ENCODE data around the gene PROSER3.

PROSER3 gene

DNA sequence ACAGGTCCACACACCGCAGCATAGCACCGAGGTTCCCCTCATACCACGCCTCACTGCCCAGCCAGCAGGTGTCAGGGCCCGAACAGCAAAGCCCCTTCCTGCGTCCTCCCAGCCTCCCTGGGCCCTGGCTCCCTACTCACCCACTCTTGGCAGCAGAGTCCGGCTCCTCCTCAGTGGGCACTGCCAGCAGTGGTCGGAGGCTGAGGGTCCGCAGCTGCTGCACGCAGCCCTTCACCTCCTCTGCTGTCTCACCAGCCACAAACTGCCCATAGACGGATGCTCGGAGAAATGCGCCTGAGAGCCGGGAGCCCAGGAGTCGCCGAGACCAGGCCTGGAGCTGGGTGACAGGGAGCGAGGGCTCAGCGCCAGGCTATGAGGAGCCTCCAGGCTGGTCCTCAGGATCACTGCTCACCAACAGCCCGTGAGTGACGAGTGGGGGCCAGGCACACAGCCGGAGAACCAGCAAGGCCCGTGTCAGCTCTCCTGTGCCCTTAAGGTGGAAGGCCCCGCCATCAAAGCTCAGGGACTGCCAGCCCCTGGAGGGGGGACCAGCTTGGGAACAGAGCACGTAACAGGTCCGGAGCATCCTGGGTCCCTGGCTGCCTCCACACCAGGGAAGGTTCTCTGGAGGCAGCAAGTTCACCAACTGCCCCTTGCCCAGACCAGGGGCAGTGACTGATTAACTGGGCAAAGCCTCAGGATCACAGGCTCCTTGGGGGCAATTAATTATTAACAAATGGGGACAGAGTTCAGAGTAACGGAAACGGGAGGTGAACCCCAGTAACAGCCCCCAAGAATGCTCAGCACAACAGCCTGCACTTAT, 54.5 kb downstream of the PROSER3 start, which contains the start of gene PRODH2:
Gene PRODH2 (minus strand): TSS at position 626 of the 823 bp plus-strand sequence. CDS start 40 bp downstream, at position 586.
- H3K27ac ChIP-seq, result no peak within 1 kb of the TSS
- H2AFZ ChIP-seq, result no peak within 1 kb of the TSS
- TF ChIP-seq, protein P1, sequence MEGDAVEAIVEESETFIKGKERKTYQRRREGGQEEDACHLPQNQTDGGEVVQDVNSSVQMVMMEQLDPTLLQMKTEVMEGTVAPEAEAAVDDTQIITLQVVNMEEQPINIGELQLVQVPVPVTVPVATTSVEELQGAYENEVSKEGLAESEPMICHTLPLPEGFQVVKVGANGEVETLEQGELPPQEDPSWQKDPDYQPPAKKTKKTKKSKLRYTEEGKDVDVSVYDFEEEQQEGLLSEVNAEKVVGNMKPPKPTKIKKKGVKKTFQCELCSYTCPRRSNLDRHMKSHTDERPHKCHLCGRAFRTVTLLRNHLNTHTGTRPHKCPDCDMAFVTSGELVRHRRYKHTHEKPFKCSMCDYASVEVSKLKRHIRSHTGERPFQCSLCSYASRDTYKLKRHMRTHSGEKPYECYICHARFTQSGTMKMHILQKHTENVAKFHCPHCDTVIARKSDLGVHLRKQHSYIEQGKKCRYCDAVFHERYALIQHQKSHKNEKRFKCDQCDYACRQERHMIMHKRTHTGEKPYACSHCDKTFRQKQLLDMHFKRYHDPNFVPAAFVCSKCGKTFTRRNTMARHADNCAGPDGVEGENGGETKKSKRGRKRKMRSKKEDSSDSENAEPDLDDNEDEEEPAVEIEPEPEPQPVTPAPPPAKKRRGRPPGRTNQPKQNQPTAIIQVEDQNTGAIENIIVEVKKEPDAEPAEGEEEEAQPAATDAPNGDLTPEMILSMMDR (IDR thresholded peaks at IDR 0.05), result no peak
- no peaks in the 10 kb centered on the region for H3K9me3 ChIP-seq (ENCODE audit: control insufficient read depth, low read length)
- no peaks in the 10 kb centered on the region for H3K27me3 ChIP-seq (ENCODE audit: control insufficient read depth, insufficient read depth, low read length)
- no peak within 1 kb of the TSS for H3K4me2 ChIP-seq (ENCODE audit: low read length)
- H3K36me3 ChIP-seq (ENCODE audit: control insufficient read depth, insufficient read depth, low read length), result no peaks in the 10 kb centered on the region
- H3K4me3 ChIP-seq (ENCODE audit: low read depth, low read length), result no peak within 1 kb of the TSS
- no peak within 1 kb of the TSS for H3K9ac ChIP-seq
- no peaks in the 10 kb centered on the region for H3K79me2 ChIP-seq
- no peaks in the 10 kb centered on the region for H3K4me1 ChIP-seq

DNA sequence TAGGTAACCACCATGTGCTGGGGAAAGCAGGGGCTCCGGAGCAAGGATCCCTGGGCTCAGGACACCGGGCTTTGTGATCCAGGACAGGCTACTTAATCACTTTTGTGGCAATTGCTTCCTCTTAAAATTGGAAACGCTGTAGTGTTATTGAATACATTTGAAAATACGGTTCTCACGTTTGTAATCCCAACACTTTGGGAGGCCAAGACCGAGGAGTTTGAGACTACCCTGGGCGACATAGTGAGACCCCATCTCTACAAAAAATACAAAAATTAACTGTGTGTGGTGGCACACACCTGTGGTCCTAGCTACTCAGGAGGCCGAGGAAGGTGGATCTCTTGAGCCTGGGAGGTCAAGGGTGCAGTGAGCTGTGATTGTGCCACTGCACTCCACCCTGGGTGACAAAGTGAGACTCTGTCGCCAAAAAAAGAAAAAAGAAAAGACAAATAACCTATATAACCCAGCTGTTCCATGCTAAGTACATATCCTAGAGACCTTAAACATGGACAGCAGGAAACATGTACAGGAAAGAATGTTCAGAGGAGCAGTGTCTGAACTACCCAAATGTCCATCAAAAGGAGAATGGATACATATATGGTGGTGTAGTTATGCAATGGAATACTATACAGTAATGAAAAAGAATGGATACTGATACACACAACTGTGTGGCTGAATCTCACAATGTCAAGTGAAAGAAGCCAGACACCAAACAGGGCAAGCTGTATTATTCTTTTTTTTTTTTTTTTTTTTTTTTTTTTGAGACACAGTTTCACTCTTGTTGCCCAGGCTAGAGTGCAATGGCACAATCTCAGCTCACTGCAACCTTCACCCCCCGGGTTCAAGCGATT, 55.3 kb downstream of the PROSER3 start:
- Histone ChIP-seq H3K4me3 (ENCODE audit: low read depth, low read length) (no peak overlapping the region), H3K4me2 (ENCODE audit: low read length) (no peak overlapping the region), H3K27ac (no peak overlapping the region), H2AFZ (no peak overlapping the region), H3K79me2 (no peaks in the 10 kb centered on the region), H3K36me3 (ENCODE audit: control insufficient read depth, insufficient read depth, low read length) (no peaks in the 10 kb centered on the region), H3K9me3 (ENCODE audit: control insufficient read depth, low read length) (no peaks in the 10 kb centered on the region), H3K9ac (no peak overlapping the region), H3K27me3 (ENCODE audit: control insufficient read depth, insufficient read depth, low read length) (no peaks in the 10 kb centered on the region), H3K4me1 (no peaks in the 10 kb centered on the region)
- TF ChIP-seq, protein P1 (IDR thresholded peaks at IDR 0.05), result no peak

DNA sequence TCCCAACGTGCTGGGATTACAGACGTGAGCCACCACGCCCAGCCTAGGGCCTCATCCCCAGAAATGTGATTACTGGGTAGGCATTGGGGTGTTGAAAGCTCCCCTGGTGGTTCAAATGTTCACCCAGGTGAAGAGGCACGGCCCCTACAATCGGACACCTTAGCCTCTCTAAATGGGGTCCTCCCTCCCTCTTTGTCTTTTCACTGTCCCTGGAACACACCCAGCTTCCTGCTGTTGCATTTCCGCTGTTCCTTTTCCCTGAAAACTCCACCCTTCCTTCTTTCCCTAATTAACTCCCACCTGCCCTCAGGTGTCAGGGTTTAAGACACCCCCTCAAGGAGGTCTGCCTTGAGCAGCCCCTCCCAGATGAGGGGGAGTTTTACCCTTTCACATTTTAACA, 58.3 kb downstream of the PROSER3 start:
- no peaks in the 10 kb centered on the region for H3K36me3 ChIP-seq (ENCODE audit: control insufficient read depth, insufficient read depth, low read length)
- no peak overlapping the region for H3K4me3 ChIP-seq (ENCODE audit: low read depth, low read length)
- no peaks in the 10 kb centered on the region for H3K9me3 ChIP-seq (ENCODE audit: control insufficient read depth, low read length)
- no peaks in the 10 kb centered on the region for H3K79me2 ChIP-seq
- H3K27ac ChIP-seq, result no peak overlapping the region
- H3K4me2 ChIP-seq (ENCODE audit: low read length), result no peak overlapping the region
- H3K4me1 ChIP-seq, result no peaks in the 10 kb centered on the region
- H2AFZ ChIP-seq, result no peak overlapping the region
- no peaks in the 10 kb centered on the region for H3K27me3 ChIP-seq (ENCODE audit: control insufficient read depth, insufficient read depth, low read length)
- TF ChIP-seq, protein P1 (IDR thresholded peaks at IDR 0.05), result no peak
- no peak overlapping the region for H3K9ac ChIP-seq

DNA sequence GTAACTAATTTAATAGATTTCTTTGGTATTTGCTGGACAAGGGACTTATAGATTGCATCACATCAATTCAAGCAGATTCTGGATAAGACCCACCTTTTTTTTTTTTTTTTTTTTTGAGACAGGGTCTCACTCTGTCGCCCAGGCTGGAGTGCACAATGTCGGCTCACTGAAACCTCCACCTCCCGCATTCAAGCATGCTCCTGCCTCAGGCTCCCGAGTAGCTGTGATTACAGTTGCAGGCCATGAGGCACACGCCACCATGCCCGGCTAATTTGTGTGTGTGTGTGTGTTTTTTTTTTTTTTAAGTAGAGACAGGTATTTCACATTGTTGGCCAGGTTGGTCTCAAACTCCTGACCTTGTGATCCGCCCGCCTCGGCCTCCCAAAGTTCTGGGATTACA, 58.9 kb downstream of the PROSER3 start:
- Histone ChIP-seq H3K4me3 (ENCODE audit: low read depth, low read length) (no peak overlapping the region), H3K79me2 (no peaks in the 10 kb centered on the region), H3K4me1 (no peaks in the 10 kb centered on the region), H3K36me3 (ENCODE audit: control insufficient read depth, insufficient read depth, low read length) (no peaks in the 10 kb centered on the region), H3K4me2 (ENCODE audit: low read length) (no peak overlapping the region), H3K27ac (no peak overlapping the region), H3K9ac (no peak overlapping the region), H3K27me3 (ENCODE audit: control insufficient read depth, insufficient read depth, low read length) (no peaks in the 10 kb centered on the region), H2AFZ (no peak overlapping the region), H3K9me3 (ENCODE audit: control insufficient read depth, low read length) (no peaks in the 10 kb centered on the region)
- TF ChIP-seq, protein P1 (IDR thresholded peaks at IDR 0.05), result no peak
